HG03432 (cell line): ENCODE data around the gene MRPL53.

Source experiments
- ATAC-seq: cut with Tn5 transposase; IDR thresholded peaks from one replicate; pipeline ENCODE4 v1.9.1; 2021; ENCODE audit warnings: mild to moderate bottlenecking, moderate library complexity; ENCODE audit not compliant: unreplicated experiment

The MRPL53 gene

DNA sequence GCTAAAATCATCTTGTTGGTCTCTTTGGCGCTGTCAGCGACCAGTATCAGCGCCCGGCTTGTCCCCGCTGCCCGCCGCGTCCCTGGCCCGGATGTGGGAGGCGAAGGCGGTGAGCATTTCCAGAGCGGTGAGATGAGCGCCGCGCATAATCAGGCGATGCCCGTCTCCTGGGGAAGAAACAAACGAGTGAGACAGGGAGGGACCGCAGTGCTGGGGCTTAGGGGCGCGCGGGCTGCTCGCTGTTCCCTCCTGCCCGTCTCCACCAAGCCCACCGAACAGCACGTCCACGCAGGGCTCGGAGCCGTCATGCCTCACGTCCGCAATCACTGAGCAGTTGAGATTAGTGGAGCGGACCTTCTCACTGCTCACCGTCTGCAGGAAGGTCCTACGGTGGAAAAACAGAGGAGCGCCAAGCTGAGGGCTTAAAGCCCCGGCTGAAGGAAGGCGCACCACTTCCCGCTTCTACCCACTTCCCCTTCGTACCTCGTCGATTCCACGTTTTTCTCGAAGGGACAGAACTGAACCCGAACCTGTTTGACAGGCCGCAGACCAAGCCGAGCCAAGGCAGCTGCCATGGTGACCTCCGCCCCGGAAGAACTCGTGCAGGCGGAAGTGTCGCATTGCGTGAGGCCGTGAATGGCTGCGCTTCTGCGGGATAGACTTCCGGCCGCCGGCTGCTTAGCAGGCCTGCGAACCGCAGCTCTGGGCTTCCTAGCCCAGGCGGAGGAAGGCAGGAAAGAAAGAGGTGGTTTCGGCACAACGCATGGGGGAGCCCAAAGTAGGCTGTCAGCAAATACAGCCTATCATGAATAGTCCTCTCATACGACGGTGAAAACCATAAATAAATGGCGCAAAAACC, at the start of gene MRPL53:
Gene MRPL53, minus strand, starts transcription at position 595 of the 859 bp plus-strand sequence. Its CDS starts 20 bp downstream, at position 575.
- ATAC-seq = peak; percentile 89

DNA sequence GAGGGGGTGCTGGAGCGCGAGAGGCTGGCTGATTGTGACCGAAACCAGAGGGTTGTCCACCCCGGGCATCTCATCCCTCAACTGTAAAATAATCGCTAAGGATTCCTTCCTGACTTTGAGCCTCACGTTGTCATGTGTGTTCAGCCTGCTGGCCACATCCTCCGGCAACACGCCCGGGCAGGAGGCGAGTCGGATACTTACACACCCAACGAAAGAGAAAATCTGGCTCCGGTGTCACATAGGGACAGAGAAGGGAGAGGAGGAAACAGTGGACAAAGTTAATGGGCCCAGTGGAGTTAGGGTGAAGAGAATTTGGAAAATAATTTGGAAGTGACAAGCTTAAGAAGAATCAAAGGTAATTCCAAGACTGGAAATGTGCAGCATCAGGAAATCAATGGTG, 44.2 kb upstream of the MRPL53 start:
- no peak for ATAC-seq

DNA sequence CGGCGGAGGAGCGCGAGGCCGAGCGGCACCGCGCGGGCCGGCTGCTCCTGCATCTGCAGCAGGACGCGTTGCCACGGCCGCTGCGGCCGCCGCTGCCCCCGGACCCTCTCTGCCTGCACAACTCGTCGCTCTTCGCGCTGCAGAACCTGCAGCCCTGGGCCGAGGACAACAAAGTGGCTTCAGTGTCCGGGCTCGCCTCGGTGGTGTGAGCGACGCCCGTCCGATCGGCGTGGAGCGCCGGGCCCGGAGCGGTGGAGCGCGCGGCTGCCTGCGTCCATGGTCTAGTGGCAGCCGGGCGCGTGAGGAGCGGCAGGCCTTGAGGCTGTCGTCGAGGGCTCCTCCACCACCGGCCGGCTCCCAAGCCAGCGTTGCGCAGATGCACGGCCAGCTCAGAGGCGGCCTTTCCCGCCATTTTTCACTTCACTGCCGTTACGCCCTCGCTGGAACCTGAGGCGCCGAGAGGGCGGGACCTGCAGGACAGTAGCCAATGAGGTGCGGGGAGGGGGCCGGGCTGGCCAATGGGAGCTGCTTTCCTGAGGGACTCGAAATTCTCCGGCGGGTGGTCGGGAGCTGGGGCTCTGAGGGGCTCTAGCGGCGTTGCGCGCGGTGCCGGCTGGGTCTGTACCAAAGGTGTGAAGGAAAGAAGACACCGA, 43.6 kb upstream of the MRPL53 start:
- ATAC-seq = peak; percentile 76

DNA sequence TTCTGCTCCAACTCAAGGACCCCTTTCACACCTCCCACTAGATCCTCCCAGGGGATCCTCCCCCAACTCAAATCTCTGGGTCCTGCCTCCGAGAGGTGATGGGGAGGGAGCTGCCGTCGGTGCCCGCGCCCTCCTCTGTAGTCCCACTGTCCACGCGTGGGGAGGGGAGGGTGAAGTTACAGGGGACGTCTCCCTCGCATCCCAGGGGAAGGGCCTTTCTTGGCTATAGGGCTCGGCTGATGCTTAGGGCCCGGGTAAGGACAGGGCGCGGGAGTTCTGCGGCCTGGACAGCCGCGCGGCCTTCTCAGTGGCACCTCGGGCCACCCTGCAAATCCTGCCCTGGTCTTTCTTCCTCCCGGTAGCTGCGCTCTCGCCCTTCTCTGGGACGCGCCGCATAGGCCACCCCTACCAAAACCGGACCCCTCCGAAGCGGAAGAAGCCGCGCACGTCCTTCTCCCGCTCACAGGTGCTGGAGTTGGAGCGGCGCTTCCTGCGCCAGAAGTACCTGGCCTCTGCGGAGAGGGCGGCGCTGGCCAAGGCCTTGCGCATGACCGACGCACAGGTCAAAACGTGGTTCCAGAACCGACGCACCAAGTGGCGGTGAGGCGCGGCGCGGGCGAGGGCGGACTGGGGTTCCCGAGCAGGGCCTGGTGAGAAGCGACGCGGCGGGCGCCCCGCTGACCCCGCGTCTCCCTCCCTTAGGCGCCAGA, 42.9 kb upstream of the MRPL53 start:
- ATAC-seq = no peak

DNA sequence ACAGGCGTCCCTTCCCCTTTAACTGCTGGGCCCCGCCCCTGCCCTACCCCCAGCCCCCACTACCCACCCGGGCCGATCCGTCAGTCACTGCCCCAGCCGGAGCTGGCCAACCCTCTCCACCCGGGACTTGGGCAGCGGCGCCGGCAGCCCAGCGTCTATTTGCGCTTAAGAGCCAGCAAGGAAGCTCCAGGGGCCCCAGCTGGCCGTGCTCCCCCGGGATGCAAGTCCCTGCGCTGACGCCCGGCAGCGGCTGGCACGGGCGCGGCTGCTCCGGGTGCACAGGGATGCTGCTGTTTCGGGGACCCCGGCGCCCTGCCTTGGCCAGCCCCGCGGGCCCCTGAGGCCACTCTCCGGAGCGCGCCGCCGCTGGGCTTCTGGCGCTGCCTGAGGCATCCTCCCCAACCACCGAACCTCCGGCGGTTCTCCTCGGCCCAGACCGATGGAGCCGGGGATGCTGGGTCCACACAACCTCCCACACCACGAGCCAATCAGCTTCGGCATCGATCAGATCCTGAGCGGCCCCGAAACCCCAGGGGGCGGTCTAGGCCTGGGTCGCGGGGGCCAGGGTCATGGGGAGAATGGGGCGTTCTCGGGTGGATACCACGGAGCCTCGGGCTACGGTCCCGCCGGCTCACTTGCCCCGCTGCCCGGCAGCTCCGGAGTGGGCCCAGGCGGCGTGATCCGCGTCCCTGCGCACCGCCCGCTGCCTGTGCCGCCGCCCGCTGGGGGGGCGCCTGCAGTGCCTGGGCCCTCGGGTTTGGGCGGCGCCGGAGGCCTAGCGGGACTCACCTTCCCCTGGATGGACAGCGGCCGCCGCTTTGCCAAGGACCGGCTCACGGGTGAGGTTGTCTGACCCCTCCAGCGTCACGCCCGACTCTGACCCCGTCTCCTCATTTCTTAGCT, 42.1 kb upstream of the MRPL53 start, which contains the start of gene TLX2:
Gene TLX2, plus strand, starts transcription at position 83 of the 903 bp plus-strand sequence. Its CDS starts 357 bp downstream, at position 440.
- no peak for ATAC-seq

DNA sequence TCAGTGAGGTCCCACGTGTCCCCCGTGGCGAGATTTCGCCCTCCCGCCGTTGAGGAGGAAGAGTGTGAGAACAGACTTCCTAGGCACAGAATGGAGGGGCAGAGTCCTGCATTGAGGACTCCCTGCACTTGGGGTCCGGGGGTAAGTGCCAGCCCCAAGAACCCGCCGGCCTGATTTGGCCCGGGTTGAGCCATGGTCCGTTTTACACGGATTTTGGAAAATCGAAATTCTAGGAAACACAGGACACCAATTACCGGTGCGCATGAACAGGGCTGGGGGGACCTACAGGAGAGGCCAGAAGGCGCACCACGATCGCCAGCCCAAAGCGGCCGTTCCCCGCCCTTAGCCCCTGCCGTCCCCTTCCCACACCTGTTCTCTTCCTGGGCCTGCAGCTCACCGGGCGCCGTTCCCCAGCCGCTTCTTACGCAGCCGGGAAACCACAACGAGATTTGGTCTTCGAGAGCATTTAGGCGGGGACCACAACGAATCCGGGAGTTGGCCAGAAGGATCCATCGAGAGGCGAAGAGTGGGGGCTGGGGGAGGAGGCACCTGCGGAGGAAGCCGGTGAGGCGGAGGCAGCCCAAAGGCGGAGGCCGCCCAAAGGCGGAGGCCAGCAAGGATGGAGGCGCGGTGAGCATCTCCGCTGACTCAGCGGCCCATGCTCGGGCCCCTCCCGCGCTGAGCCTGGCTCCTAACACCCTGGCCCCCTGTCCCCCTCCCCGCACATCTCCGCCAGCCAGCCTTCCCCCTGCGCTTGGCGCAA, 41.3 kb upstream of the MRPL53 start:
- no peak for ATAC-seq

DNA sequence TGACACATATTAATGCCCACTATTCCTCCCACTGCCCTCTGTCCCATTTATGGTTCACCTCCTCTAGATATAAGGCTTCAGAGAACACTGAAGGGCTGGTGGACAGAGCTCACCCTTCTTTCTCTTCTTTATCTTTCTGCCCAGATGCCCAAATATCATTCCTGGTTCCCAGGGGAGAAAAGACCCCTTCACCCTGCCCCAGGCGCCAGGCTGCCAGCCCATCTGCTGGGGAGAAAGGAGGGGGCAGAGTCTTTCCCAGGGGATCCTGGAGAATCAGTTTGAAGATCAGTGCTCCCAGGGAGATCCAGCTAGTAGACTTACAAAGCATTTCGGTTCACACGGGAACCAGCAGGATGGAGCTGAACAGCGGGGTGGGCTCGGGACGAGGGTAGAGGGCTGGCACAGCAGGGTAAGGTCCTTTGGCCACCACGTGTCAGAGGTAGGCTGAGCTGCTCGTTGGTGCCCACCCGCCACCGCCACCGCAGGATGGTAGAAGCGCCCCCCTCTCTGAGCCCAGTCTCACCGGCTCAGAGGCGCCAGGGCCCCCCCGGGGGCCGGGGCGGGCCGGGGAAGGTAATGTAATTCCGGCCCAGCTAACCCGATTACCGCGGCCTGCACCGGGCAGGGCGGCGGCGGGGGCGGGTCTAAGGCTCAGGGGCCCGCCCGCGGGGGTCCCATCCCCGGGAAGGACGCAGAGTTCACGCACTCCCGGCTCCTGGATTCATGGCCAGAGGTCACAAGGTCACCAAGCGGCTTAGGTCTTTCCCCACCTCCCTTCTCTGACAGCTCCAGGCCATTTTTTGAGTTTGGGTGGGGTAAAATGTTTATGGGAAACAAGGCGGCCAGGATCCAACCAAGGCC, 40.5 kb upstream of the MRPL53 start:
- no peak for ATAC-seq

DNA sequence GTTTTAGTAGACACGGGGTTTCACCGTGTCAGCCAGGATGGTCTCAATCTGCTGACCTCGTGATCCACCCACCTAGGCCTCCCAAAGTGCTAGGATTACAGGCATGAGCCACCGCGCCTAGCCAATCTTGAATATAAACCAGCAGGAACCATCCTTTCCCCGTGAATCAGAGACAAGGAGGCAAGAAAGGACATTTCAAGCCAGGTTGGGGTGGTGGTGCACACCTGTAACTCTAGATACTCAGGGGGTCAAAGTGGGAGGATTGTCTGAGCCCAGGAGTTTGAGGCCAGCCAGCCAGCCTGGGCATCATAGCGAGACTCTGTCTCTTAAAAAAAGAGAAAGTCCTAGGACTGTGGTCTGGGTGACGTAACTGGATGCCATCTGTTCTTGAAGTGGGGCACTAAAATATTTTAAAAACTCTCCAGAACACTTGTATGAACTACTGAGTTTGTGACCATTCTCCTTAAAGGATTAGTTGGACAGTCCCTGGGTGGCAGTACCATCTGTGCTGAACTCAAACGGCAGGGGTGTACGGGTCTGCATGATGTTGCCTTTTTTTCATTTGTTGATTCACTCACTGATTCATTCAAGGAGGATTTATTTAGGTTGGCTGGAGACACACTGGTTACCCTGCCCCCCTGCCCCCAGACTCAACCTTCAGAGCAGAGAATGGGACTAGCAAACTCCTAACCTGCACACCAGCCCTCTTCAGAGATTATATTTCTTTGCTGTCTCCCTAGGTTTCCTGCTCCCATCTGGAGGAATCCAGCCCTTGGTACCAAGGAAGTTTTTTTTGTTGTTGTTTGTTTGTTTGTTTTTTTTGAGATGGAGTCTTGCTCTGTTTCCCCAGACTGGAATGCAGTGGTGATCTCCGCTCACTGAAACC, 38.9 kb upstream of the MRPL53 start:
- no peak for ATAC-seq

DNA sequence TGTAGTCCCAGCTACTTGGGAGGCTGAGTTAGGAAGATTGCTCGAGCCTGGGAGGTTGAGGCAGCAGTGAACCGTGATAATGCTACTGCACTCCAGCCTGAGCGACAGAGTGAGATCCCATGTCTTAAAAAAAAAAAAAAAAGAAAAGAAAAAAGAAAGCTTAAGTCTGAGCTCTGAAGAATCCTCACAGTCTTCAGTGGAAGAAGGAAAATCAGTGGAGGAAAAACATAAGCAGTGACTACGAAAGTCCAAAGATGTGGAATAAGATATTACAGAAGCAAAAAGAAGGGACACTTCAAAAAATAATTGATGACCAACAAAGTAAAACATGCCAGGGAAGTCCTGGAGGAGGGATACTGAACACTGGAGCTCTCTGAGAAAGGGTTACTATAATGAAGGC, 37.8 kb upstream of the MRPL53 start:
- no peak for ATAC-seq

DNA sequence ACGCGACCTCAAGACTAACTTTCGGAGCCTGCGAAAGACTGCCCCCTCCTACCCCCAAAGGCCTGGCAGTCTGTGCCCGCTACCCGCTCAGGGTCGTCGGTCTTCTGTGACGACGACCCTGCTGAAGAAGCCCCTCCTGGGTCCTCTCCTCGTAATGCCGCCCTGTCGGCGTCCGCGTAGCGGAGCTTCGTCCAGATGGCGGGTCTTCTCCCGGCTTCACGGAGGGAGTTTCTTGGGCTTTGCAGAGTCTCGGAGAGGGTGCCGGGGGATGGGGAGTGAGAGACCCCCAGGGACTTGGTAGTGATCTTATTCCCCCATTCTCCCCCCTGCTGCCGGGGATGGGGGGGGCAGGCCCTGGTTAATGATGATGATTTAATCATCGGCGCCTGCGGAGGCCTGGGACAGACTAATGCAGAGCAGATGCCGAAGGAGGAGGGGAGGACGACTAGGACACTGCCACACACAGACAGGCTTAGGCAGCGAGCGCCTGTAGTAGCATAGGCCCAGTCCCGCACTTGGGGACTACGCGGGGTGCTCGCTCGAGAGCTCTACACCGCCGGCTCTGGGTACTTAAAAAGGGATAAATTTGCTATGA, 35.5 kb upstream of the MRPL53 start:
- peak; percentile 7 for ATAC-seq

DNA sequence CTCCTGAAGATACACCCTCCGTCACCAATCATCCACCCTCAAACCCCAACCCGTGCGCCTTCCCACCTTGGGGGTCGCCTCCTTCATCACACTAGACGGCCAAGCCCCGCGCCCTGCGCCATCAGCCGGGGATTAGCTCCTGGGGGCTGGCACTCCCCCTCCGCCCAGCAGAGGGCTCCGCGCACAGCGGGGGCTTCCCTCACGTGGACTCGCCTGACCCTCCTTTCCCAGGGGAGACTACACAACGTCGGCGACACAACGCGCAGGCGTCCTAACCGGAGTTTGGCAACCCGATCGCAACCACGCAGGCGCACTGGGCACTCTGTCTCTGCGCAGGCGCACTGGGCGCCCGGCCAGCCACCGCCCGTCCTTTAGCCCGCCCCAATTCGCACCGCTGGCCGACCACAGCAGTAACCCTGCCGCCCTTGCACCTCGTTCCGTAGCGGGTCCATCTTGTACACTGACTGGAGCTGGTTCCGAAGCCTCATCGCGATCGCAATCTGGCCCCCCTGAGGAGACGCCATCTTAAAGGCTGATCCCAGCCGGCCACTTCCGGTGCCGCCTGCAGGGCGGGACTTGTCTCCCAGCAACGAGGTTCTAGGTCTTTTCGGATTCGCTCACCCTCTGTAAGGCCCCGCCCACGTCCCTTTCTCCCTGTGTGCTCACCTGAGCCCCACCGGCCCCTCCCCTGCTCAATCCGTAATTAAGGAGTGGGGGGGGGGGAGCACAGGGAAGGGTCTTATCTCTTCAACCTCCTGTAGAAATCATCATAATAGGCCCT, 34.9 kb upstream of the MRPL53 start, which contains the start of gene PCGF1:
Gene PCGF1, minus strand, starts transcription at position 551 of the 781 bp plus-strand sequence. Its CDS starts 27 bp downstream, at position 524.
- ATAC-seq = peak; percentile 85

DNA sequence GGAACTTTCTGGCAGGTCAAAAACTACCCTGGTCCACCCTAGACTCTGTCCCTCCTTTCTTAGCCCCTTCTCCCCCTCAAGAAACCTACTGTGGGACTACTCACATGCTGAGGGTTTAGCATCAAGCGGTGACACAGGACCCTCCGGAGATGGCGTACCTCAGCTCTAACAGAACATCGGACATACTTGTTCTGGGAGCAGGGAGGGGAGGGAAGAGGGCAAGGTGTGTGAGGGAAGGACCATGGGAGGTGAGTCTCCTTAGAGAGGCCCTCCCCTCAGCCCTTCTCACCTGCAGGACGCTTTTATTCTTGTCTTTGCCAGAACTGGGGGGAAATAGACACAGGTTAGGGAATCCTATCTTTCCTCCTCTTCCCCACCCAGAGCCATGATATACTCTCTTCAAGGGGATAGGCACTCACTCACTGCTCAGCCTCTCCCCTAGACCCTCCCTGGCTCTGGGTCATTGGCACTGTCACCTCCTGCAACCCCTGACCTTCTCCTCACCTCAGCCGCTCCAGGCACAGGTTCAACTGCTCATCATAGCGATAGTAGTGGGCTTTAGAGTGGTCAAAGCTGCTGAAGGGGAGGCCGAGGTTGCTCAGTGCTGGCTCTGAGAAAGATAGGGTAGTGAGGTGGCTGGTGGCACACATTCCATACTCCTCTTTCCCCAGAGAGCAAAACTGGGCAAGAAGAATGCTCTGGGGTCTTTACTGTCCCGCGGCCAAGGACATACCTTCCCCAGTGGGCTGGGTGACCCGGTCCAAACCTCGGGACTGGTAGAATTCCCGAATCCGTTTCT, 33.2 kb upstream of the MRPL53 start:
- no peak for ATAC-seq

DNA sequence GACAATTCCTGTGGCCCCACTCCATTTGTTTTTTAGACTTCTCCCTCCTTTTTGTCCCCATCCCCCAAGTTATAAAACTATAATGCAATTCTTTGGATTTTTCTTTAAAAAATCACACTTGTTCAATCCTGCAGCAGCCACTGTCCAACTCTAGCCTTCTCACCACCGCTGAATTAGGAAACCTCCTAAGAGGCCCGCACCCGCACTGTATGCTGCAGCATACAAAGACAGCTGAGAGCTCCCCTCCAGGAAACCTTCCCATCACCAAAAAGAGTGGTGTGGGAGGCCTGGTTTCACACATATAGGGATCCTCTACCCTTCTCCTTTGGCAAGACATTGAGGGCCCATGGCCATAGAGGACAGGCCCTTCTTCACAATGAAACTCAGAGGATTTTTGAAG, 32.1 kb upstream of the MRPL53 start:
- no peak for ATAC-seq

DNA sequence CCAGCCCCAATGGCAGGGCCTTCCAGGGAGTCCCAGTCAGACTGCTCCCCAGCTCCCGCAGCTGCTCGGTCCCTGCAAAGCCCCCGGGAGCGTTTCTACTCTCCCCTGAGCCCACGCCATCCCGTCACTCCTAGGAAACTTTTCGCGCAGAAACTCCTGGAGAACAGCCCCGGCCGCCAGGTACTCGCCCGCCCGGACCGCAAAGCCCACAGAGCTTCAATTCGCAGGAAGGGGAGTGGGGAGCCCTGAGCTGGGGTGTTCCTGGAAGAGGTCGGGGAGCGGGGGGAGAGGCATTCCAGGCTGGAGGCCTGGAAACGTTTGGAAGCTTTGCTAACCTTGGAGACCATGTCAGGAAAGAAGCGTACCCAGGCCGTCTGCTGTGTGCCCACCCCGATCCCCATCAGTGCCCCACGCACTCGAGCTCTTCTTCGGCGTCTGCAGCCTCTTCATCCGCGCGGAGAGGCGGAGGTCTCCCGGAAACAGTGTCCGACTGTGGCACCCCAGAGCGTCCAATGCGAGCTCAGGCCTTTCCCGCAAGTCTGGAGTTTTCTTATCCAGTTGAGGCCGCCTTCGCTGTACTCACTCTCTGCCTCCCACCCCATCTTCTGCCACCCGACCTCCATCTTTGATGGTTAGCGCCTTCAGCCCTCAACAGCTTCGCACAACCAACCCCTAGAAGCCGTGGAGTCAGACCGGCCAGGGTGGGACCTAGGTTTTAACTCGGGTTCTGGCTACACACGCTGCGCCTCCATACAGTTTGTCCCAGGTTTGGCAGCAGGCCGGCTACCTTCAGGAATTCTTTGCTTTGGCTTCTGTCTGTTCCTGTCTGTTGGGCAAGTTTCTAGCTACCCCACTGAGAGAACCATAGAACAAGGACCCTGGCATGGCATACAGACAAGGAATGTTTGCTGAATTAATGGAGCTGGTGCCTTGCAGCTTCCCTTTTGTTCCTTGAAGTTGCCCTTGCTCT, 31.3 kb upstream of the MRPL53 start:
- no peak for ATAC-seq
